IPS DF 4.7 (cell line): ENCODE results near the gene PEX26.
"Not testable (repeated sequence)": the region's sequence is repeated elsewhere in the genome, so short reads cannot be mapped to it uniquely, and the experiment has no call there.

Experiments used
- DNase-seq: peaks from one replicate; pipeline ENCODE4 v3.0.0-alpha.2; 2013; ENCODE audit warnings: low spot score; ENCODE audit errors: extremely low read depth

PEX26 gene

GRCh38 chr22:18071307-18071967, 6.4 kb upstream of the PEX26 start:
- not testable (repeated sequence) for DNase-seq

DNA sequence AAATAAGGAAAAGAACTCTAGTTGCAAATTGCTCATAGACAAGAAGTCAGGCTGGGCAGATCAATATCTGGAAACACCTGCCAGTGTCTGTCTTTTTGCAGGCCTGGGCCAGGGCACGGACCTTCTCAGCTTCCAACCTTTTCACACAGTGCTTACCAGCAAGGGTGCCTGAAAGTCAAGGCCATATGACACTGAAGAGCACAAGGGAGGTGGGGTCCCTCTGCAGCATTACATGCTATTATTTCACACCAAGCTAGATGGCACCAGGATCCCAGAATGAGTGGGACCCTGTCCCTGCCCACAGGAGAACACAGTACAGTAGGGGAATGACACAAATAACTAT, 5.9 kb upstream of the PEX26 start:
- no peak for DNase-seq

DNA sequence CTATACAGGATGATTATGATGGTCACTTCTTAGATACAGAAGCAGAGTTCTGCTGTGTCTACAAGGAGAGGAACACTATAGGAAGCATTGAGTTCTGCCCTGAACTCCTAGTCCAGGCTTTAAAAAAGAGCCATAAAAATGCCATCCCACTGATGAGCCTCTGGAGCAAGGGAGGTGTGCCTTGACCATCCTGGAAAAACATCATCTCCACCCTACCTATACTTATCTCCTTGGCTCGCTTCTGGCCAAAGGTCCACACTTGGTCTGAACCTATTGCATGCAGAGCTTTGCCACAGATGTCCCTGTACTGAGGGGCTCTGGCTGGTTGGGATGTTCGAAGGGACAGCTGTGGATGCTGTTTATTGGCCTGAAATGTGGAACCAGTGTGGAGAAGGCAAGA, 4.3 kb upstream of the PEX26 start:
- DNase-seq, result no peak

- DNase-seq, result not testable (repeated sequence)
Measured at GRCh38 chr22:18073927-18074326, 3.9 kb upstream of the PEX26 start.

GRCh38 chr22:18075101-18075719, 2.6 kb upstream of the PEX26 start:
- no peak for DNase-seq

DNA sequence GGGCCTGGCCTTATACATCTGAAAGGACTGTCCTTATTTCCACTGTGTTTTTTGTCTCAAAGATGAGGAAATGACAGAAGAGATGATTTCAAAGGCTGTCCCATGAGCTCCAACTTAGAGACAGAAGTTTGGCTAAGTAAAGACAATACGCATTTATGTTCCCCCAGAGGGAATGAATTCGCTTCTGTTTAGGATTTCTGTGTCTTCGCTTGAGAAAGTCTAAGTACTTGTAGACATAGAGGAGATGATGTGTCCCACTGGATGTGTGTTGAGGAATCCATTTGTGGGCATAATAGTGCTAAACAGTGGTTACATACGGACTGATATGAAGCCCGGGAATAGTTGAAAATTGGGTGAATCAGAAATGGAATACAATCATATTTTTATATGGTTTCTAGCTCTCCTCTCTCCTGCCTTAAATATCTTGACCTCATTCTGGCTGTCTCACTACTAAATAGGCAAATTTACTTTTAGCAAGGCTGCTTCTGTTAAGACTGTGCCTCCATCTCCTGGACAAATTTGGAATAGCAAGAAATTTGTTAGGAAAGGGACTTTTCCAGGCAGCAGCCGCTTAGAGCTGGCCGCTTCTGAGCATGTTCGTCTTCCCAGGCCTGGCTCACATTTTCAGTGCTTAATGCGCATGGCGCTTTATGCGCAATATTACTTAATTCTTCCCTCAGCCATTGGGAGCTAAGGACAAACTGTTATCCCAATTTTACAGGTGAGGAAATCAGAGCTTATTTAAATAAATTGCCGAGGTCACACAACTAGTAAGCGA, 1.9 kb upstream of the PEX26 start:
- no peak for DNase-seq

DNA sequence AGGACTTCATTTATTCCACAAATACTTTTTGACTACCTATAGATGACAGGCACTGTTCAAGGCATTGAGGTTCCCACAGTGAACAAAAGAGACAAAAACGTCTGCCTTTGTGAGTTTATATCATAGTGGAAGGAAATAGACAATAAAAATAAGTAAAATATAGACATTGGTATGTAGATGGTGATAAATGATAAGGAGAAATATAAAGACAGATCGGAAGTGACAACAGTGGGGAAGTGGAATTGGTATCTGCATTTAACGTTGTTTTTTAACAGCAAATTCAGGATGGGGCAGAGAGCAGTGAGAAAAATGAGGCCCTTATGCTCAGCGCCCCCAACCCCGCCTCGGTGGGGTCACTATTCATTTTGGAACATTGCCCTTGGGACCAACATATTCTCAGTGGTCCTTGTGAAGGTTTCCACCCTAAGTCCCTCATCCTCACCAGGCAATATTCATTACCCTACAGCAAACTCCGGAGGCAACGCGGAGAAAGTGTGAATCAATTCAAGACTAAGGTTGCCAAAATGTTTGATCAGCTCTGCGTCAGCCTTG, 627 bp upstream of the PEX26 start:
- no peak for DNase-seq

DNA sequence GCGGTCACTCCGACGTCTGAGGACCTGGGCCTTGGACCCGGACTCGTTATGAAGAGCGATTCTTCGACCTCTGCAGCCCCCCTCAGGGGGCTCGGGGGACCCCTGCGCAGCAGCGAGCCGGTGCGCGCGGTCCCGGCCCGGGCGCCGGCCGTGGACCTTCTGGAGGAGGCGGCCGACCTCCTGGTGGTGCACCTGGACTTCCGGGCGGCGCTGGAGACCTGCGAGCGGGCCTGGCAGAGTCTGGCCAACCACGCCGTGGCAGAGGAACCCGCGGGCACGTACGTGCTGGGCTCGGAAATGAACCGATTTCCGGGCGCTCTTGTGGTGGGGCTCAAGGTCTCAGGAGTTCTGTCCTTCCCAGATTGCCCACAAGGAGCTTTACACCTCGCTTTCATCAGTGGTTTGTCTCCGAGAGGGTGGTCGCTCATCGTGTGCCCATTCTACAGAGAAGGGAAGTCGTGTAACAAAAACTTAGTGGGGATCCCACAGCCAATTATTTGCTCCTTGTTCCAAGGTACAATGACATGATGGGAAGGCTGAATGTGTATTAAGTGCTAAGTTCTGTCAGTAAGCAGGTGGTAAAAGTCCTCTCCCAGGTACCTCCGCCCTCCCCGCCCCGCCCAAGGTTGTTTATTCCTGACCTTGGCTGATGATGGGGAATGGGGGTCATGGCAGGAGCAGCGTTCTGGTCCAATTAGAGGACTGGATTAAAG, 695 bp downstream of the PEX26 start:
- no peak for DNase-seq

DNA sequence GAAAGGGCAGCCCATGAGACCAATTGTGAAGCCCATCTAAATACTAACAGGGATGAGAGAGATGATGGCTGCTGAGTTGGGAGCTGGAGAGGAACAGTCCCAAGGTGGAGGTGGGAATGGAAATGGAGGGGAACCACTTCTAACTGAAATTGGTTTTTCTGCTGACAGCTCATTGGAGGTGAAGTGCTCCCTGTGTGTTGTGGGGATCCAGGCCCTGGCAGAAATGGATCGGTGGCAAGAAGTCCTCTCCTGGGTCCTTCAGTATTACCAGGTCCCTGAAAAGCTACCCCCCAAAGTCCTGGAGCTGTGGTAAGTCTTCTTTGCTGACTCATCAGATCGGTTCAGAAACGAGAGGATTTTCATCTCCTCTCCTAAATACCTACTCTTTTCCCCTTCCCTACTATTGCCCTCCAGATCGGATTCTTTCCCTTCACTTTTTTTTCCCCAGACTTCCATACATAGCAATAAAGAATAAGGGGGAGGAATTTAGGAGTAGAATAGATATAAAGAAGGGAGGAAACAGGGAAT, 2.0 kb downstream of the PEX26 start:
- DNase-seq, result no peak

DNA sequence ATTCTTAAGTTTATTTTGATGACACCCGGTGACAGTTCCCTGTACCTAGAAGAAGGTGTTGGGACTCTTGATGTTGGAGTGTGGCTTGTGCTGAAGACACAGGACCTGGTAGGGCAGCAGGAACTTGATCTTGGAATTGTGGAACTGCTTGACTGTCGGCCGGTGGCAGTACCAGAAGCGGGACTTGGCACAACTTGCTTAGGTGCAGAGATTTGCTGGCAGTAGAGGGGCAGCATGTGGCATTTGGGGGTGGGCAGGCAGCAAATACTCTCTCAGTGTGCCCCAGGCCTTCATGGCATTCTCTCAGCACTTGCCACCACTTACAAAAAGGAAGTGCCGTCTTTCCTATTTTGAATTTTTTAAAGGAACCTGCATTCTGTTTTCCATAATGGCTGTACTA, 3.6 kb downstream of the PEX26 start:
- no peak for DNase-seq

DNA sequence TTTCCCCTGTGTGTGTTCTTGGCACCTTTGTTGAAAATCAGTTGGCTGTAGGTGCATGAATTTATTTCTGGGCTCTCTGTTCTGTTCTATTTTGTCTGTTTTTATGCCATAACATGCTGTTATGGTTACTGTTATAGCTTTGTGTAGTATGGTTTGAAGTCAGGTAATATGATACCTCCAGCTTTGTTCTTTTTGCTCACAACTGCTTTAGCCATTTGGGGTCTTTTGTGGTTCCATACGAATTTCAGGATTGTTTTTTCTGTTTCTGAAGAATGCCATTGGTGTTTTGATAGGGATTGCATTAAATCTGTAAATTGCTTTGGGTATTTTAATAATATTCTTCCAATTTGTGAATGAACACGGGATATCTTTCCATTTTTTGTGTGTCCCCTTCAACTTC, 4.7 kb downstream of the PEX26 start:
- DNase-seq, result no peak

DNA sequence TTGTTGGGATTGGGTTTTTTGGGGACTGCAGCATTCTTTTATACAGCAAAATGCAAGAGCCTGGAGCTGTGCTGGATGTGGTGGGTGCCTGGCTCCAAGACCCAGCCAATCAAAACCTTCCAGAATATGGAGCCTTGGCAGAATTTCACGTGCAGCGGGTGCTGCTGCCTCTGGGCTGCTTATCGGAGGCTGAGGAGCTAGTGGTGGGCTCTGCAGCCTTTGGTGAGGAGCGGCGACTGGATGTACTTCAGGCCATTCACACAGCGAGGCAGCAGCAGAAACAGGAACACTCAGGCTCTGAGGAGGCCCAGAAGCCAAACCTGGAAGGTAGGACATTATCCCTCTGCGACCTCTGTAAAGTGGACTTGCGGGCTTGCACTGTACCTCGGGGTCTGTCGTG, 5.6 kb downstream of the PEX26 start:
- DNase-seq, result no peak

DNA sequence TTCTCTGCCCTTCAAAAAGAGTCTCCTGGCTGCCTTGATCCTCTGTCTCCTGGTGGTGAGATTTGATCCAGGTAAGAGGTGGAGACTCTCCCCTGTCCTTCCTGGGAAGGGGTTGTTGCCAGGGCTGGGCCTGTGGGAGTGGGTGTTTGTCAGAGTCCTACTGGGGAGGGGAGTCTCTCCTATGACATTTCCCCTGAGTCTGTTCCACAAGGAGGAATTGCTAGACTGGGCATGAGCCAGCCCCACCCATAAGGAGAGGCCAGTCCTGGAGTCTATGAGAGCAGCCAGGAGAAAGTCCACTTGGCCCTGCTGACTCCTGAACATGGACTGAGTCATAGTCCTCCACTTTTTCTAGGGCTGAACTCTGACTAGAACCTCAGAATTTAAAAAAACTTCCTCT, 7.4 kb downstream of the PEX26 start:
- no peak for DNase-seq

DNA sequence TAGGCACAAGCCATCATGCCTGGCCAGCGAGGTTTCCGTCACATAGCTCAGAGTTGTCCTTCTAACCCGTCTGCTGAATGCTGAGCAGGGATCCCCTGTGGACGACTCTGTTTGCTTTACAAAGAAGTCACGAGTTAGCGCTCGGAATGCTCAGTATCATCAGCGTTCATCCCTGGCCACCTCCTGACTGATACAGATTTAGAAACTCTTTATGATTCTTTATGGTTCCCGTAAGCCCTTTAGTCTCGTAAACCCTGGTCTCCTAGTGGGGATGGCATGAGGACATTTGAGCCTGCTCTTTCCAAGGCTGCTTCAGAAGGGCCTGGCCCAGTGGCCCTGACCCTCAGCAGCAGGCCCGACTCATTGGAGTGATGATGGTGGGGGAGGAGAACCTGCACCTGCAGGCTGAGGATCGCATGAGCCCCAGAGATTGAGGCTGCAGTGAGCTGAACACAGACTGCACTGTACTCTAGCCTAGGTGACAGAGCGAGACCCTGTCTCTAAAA, 9.6 kb downstream of the PEX26 start:
- DNase-seq, result no peak

- DNase-seq, result no peak
Measured at GRCh38 chr22:18088825-18089568, 11.2 kb downstream of the PEX26 start.

DNA sequence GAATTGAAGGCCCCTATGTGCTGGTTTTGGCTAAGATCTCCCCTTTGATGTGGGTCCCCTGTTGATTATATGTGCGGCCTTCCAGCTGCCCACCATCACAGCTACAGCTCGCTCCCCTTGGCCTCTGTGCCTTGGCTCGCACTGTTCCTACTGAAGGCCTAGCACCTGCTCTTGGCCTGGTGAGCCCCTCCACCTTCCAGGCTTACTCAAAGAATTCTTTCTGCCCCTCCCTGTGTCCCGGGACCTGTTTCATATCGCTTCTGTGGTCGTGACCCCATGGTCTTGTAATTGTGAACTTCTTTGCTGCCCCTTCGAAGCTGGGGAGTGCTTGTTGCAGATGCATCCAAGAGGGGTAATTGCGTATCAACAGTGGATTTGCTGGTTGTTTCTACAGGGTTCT, 12.5 kb downstream of the PEX26 start:
- DNase-seq, result no peak

DNA sequence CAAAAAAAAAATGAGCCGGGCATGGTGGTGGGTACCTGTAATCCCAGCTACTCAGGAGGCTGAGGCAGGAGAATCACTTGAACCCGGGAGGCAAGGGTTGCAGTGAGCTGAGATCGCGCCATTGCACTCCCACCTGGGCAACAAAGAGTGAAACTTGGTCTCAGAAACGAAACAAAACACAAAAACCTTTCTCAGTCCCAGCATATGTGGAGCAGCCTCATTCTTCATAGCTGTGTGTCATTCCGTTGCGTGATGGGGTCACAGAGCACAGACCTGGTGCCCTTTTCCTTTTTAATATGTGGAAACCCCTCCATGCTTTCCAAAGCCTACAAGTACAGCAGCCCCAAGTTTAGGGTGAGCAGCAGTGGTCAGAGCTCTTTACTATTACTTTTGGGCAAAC, 13.7 kb downstream of the PEX26 start:
- DNase-seq, result no peak

- DNase-seq, result no peak
Measured at GRCh38 chr22:18091916-18092526, 14.2 kb downstream of the PEX26 start.

DNA sequence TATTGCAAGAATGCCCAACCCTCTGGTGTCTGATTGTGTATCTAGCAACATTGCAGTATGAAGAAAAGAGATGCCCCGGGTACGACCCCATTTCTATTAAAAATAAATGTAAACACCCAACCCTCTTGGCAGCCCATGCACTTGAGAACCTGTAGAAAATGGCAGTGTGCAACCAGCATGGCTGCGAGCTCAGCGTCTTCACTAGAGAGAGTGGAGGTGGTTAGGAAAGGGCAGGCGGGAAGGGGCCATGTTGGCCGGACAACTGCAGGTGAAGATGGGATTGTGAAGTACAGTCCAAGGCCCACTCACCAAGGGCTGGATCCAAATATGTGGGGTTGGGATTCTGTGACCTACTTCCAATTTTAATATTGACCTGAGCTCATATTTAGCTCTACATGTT, 15.9 kb downstream of the PEX26 start:
- no peak for DNase-seq

DNA sequence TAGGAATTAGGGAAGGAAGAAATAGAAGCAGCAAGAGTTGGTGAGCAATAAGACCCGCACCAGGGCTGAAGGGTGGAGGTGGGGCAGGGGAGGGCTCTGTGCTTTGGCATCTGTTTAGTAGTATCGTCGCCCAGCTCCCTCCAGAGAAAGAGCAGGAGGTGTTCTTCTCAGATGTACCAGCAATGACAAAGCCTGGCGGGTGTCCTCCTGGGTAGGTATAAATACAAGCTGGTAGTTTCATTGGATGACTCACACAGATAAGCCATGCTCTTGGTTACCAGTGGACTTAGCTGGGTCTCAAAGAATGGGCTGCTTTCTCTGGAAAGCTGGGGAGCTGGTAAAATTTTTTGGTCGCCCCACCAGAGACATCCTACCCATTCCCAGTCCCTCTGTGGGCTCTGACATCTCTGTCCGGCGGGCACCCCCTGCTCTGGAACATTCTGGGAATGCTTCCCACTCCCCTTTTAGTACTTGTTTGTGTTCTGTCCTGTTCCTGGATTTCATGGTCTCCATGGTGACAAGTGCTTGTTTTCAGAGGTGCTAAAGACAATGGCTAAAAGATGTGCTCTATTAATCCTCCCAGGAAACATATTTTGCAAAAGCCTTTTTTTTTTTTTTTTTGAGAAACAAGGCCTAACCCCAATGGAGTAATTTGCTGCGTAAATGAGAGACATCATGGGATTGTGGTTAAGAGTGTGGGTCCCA, 17.5 kb downstream of the PEX26 start:
- DNase-seq, result no peak
